HG03558 (cell line): ENCODE data around the gene NAXE.
"Not testable (repeated sequence)": the region's sequence is repeated elsewhere in the genome, so short reads cannot be mapped to it uniquely, and the experiment has no call there.

Source experiments
- ATAC-seq: cut with Tn5 transposase; IDR thresholded peaks from one replicate; pipeline ENCODE4 v1.9.1; 2021; ENCODE audit warnings: moderate number of reproducible peaks; ENCODE audit not compliant: unreplicated experiment; ENCODE audit errors: extremely low read depth

NAXE gene

DNA sequence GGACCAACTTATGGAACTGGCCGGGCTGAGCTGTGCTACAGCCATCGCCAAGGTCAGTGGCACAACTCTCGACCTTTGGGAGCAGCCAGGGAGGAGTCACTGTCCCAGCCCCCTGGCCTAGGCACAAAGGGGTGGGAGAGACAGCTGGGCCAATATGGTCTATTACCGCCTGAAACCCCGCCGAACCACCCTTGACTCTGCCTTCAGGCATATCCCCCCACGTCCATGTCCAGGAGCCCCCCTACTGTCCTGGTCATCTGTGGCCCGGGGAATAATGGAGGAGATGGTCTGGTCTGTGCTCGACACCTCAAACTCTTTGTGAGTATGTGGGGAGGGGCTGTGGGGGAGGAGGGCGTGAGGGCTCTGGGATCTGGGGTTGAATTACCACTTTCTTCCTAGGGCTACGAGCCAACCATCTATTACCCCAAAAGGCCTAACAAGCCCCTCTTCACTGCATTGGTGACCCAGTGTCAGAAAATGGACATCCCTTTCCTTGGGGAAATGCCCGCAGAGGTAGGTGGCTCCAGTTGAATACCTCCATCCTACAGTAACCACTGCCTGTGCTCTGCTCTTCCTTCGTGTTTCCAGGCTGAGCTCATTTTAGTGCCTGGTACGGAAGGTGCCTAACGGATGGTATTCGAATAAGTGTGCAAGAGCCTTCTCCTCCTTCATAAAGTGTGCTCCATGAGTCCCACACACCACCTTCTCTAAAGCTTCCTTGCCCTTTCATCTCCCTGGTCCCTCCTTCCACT, 758 bp downstream of the NAXE start:
- ATAC-seq = no peak

DNA sequence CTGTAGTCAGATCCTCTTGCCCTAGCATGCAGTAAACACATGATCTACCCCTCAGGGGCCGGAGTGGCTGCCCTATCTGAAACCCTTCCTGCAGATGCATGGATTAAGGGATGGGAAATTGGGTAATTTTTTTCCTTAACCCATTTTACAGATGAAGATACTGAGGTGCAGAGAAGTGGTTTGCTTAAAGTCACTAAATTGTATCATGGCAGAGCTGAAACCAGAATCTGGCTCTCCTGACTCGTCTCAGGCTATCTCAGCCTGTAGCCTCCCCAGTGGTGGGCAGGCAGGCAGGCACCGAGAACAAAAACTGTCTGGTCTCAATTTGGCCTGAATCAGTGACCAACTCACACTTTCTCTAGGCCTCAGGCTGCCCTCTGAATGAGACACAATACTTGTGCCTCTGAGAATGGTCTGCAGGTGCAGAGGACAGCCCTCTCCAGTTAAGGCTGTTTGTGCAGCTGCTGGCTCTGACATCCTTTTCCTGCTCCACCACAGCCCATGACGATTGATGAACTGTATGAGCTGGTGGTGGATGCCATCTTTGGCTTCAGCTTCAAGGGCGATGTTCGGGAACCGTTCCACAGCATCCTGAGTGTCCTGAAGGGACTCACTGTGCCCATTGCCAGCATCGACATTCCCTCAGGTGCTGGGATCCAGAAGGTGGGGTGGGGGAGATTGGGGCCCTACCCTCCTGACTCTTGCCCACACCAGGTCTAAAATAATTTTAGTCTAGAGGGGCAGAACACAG, 1.5 kb downstream of the NAXE start:
- ATAC-seq = no peak

DNA sequence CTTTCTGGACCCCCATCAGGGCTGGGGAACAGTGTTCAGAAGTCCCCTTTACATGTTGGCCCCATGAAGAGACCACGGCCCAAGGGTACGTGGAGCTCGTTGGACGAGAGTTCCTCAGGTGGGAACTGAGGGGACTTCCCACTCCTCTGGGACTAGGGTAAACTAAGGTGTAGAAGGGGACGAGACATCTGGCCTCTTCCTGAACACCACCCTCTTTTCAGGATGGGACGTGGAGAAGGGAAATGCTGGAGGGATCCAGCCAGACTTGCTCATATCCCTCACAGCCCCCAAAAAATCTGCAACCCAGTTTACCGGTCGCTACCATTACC, 2.0 kb downstream of the NAXE start:
- ATAC-seq = no peak

DNA sequence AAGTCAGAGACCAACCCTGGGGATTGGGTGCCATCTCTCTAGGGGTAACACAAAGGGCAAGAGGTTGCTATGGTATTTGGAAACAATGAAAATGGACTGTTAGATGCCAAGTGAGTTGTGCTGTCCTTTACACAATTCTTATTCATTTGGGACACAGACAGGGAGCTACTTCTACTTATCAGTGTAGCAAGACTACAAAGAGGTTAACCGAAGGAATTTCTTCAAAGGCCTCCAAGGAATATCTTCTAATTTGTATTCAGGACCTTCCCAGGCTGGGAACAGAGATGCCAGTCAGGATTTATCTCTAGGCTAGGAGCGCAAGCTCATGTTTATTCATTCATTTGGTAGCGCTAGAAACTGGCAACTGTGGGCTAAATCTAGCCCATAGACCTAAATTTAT, 2.6 kb downstream of the NAXE start:
- no peak for ATAC-seq

DNA sequence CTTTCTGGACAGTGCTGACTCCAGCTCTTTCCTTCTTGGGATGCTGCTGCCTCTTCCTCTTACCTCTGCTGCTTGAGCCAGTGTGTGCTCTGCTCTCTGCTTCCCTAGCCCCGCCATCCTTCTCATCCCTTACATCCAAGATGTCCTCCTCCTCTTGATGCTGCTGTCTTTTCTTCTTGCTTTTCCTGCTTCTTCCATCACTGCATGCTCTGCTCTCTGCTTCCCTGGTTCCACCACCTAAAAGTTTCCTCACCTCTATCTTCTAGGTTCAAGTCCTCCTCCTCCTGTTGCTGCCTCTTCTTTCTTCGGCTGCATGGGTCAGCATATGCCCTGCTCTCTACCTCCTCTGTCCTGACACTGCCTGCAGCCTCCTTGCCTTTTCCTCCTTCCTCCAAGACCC, 3.4 kb downstream of the NAXE start:
- no peak for ATAC-seq

DNA sequence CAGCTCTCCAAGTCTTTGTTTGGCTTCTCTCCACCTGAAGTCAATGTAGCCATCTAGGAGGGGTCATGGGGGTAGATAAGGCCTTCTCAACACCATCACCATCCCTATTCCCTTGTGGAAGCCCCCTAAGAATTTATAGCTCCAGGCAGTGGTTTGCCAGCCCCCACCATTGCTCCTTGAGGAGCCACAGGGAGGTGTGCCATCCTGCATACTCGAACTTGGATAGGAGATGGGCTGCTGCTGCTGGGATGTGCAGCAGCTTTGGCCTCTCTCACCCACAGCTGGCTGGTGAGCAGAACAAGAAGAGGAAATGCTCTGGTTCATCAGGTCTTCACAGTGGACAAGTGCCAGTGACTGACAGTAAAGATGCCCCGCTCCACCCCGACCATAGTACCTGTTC, 4.8 kb downstream of the NAXE start:
- no peak for ATAC-seq

DNA sequence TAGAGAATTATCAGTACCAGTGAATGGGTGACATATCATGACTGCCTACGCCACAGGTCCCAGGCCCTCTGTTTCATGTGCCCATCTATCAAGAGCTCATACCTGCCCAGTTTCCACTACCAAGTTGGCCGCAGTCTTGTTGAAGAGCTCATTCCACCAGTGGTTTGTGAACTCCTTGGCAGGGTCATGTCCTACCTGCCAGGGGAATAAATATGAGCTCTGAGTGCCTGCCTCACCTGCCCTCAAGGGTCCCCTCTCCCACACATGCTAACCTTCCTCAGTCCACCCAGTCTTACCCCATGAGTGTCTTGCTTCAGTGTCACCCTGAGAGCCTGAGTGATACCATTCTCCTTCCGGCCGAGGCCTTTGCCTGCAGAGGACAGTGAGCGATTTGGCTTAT, 6.5 kb downstream of the NAXE start:
- ATAC-seq = no peak

DNA sequence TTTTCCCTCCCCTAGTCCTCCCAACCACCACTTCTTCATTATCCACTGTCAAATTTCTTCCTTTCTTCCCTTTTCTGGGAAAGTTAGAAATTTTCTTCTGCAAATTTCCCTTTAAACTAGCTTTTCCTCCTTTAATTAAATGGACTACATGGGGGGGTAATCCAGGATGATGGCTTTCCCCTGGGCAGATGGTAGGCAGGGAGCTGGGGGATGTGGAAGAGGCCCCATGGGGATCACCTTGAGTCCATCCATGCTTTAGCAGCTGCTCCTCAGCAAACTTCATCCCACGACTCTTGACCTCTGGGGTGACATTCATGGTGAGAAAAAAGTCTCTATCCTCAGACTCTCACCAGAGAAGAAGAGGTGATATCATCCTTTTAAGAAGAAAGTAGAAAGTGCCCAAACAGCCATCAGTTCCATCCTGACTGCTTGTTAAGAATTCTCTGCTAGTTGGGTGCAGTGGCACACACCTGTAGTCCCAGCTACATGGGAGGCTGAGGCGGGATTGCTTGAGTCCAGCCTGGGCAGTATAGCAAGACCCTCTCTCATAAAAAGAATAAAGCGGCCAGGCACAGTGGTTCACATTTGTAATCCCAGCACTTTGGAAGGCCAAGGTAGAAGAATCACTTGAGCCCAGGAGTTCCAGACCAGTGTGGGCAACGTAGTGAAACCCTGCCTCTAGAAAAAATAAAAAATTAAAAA, 7.3 kb downstream of the NAXE start:
- ATAC-seq = no peak

DNA sequence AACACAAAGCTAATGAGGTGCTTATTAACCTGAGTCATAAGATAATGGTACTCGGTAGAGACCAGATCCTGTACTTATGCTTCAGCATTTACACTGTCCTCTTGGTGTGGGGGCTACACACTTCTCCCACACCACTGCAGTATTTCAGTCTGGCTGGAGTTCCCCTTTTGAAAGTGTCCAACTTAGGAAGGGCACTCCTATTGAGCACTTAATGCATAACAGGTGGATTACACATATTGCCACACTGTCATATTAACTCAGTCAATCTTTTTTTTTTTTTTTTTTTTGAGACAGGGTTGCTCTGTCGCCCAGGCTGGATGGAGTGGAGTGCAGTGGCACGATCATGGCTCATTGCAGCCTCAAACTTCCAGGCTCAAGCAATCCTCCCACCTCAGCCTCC, 8.2 kb downstream of the NAXE start:
- no peak for ATAC-seq

DNA sequence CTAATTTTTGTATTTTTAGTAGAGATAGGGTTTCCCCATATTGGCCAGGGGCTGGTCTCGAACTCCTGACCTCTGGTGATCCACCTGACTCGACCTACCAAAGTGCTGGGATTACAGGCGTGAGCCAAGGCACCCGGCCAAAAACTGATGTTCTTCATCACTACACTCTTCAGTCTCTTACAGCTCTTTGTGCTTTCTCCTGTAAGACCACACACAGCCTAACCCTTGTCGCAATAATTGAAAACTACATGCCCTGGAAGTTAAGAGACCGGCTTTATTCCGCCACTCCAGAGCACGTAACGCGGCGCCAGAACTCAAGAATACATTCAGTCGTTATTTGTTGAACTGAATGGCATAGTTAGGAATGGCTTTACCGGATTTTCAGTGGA, 9.2 kb downstream of the NAXE start:
- ATAC-seq = no peak

DNA sequence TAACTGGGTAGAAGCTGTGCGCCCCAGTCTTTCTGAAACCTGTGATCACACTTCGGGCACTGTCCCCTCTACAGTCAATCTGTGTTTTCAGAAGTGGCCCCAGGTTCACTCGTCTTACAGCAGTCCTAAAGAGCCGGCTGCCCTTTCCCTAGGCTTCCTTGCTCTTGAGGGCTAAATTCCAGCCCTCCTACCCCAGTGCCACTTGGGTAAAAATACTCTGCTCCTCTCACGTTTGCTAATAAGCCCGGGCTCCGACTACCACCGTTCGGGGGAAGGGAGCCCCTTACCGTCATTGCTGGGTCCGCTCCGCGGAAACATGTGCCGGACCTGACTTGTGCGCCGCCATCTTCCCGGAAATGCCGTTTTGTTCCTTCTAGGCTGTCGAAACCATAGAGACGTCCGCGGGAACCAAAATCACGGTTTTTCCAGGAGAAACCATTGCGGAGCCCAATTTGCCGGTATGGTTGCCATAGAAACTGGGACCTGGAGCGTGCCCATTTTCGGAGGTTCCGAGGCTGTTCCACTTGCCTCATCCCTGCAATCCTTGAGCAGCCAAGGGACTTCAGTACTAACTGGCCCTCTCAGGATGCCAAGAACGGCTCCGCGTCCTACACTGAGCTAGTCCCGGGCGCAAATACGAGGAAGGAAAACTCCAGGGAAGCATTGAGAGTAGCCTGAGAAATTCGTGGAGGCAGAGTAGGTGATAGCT, 9.7 kb downstream of the NAXE start, which contains the start of gene GPATCH4:
TSS of gene GPATCH4 (minus strand) at position 358 of the 709 bp plus-strand sequence.
- no peak for ATAC-seq

DNA sequence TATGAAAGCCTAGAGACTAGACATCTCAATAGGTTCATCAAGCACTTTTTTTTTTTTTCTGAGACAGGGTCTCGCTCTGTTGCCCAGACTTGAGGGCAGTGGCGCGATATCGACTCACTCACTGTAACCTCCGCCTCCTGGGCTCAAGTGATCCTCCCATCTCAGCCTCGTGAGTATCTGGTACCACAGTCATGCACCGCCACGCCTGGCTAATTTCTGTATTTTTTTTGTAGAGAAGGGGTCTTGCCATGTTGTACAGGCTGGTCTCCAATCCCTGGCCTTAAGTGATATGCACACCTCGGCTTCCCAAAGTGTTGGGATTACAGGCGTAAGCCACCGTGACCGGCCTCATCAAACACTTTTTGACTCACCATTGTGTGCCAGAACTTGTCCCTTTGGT, 10.3 kb downstream of the NAXE start:
- no peak for ATAC-seq

DNA sequence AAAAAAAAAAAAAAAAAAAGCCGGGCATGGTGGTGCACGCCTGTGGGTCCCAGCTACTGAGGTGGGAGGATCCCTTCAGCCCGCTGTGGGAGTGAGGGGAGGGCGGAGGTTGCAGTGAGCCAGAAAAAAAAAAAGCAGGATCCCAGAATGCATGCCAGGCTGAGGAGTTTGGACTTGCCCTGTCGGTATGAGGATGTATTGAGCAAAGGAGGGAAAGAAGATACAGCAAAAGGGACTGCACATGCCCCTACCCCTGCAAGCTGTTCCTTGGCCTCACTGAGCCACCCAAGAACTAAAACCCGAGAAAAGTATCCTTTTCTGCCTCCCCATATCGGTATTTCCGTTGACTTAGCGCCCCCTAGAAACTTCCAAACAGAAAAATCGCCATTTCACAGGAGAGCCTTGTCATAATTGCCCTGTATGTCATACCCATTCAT, 11.0 kb downstream of the NAXE start:
- ATAC-seq = no peak

DNA sequence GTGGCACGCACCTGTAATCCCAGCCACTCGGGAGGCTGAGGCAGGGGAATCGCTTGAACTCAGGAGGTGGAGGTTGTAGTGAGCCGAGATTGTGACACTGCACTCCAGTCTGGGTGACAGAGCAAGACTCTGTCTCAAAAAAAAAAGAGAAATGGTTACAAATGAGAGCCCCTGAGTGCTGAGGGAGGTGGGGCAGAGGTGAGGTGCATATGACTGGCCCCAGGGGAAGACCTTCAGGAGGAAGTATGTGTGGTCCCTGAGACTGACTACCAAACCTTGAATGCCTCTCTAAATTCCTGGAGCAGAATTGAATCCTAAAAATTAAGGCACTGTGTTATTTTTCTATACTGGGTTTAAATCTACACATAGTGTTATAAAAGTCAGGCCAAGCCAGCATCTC, 15.8 kb downstream of the NAXE start:
- ATAC-seq = not testable (repeated sequence)

DNA sequence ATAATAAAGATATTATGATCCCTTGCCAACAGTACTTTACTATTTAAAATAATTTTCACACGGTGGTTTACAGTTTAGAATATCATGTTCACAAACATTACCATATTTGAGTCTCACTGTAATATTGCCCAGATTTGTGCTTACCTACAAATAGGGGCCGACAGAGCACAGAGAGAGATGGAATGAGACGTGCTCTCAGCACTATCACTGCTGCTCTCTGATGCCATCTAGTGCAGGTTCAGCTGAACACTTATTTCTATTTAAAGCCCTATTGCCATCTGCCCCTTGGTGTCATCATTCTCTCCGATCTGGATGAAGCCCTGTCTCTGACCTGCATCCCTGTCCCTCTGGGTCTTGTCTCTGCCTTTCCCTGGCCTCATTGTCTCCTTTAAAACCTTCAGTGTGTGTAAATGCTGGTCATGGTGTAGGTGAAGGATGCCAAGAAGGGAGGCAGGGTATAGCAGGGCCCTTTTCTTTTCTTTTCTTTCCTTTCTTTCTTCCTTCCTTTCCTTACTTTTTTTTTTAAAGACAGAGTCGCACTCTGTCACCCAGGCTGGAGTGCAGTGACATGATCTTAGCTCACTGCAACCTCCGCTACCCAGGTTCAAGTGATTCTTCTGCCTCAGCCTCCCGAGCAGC, 16.6 kb downstream of the NAXE start:
- ATAC-seq = no peak

DNA sequence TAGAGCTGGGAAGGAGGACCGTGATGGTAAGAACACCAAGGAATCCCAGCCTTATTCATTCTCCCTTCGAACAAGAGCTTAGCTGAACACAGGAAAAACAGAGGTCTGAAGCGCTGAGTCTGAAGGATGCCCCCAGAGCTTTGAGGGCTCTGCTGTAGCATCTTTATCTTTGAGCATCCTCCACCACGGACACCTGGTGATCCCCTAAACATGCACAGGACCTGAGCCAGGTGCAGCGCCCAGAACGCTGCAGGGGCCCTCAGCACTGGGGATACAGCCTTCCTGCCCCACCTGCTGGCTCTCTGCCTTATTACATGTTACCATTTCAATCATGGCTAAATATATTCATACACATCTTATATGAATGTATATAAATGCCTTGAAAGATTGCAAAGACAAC, 17.4 kb downstream of the NAXE start:
- no peak for ATAC-seq

DNA sequence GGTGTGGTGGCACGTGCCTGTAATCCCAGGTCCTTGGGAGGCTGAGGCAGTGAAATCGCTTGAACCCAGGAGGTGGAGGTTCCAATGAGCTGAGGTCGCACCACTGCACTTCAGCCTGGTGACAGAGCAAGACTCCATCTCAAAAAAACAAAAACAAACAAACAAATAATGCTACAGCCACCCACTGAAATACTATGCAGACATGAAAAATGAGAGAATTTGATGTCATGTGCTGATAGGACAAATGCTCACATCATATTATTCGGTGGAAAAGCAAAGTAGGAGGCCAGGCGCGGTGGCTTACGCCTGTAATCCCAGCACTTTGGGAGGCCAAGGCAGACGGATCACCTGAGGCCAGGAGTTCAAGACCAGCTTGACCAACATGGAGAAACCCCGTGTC, 18.5 kb downstream of the NAXE start:
- ATAC-seq = not testable (repeated sequence)

DNA sequence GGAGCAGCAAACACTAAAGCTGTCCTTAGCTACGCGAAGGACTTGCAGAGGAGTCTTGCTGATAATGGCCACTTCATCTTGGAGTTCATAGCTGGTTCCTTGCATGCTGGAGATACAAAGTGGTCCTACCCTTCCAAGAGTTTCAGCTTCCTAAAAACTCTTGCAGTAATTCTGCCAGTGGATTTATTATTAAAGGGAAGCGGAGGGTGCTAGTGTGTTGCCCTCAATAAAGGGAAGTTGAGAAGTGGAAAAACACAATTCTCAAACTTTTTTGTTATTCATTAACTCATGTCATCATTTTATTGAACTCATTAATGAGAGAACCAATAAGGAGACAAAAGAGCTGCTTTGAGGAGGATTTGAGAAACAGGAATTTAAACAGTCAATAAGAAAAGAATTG, 21.1 kb downstream of the NAXE start:
- ATAC-seq = no peak

DNA sequence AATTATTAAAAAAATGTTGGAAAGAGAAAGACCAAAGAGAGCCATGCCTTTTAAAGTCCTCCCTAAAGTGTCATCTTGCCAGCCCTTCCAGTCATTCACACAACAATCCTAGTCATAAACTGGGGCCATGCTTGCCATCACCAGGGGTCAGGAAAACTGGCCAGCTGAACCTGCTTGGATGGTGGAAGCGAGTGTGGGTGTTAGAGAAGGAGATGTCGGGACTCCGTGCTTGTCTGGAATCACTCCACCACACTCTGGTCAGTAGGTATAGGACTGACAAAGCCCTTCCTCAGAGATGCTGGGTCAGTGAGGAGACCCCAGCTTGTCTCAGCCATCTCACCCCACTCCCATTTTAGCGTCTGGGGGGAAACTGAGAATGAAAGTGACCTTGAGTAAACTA, 24.4 kb downstream of the NAXE start:
- no peak for ATAC-seq

DNA sequence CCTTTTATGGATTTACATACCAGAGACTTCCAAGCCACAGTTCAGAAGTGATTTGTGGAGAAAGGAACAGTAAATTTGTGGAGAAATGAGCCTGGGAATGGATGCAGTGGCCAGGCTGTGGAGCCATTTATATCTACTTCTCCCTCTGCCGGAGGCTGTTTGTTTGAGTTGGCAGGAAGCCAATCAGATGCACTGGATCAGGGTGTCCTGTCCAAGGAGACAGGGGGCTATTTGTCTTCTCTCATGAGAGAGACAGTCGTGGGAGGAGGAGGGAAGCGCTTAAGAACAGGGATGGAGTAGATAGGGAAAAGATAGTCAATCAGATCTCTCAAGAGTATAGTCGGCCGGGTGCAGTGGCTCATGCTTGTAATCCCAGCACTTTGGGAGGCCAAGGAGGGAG, 24.9 kb downstream of the NAXE start:
- no peak for ATAC-seq
